Pericardium fibroblast (primary cell): ENCODE measurements around the gene TMEM204. TPM values are rescaled to one million over a fixed set of nuclear protein-coding genes. Genes with fewer than 3 reads are reported as not detected.

ENCODE experiments used
- total RNA-seq: library from RNA; depleted of rRNA; stranded (reverse); fragments of >200 nt; gene quantifications from 2 replicates; pipeline ENCODE4 v1.2.3, GENCODE V29; 2015

TMEM204 gene
- total RNA-seq: 18.1 and 32.6 TPM in 2 replicates

DNA sequence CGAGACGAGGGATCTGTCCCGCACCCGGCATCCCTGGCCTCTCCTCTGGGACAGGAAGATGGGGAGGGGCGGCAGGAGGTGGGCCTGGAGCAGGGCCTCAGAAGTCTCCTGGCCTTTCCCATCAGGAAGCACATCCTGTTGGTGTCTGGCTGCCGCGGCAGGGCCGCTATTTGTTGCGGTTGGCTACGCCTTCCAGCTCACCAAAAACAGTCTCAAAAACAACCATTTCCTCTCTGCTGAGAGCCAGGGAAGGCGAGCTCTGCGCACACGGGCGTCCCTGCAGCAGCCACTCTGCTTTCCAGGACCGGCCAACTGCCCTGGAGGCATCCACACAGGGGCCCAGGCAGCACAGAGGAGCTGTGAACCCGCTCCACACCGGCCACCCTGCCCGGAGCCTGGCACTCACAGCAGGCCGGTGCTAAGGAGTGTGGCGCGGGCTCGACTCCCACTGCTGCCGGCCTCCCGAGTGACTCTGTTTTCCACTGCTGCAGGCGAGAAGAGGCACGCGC is at the start of gene TMEM204:
Gene TMEM204 (plus strand): TSS at position 224 of the 509 bp plus-strand sequence. CDS start 610 bp downstream, outside the sequence.

DNA sequence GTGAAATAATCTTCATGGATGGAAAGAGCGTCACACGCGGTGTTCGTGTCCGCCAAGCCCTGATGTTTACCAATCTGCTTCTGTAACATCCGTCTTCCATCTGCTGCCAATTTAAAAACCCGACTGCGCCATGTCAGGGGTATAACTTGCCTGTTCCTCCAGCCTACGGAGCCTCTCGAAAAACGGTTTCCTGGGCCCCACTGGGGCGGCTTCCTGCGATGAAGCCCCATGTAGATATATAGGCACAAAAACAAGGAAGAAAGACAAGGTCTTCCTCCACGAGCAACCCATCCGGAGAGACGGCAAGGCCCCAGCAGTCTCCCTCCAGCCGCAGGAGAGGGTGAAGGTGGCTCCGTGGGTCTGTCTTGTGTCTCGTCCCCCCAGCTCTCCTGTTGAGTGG is 44.8 kb upstream of the TMEM204 start, which contains the start of gene PTX4:
Gene PTX4 (minus strand): TSS at position 326 of the 400 bp plus-strand sequence. CDS start 35 bp downstream, at position 291.

DNA sequence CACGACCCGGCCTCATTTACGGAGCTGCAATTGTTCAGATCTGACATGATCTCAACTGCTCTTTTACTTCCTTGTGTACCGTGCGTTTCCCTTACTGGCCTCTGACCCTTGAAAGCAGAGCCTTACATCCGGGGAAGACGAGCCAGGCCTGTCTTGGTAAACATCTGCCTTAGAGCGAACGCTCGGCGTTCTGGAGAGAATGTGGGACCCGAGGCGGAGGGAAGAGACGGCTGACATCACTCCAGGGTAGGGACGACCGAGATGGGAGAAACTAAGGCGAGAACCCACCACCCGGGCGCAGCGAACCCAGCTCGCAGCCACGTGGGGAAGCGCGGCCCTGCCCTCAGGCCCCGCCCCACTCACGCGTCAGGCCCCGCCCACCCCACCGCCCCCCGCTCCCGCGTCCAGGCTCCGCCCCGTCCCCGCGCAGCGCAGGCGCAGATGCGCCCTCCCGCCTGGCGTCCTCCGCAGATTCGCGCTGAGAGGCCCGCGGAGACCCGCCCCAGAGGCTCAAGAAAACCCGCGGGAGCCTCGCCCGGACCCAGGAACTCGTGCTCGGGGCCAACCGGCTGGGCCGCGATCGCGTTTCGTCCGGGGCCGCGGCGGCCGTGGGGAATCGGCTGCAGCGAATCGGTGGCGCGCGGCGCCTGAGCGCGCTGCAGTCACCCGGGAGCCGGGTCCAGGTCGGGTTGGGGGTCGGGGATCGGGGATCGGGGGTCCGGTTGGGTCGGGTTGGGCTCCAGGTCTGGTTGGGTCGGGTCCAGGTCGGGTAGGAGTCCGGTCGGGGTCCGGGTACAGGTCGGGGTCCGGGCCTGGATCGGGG is 40.3 kb upstream of the TMEM204 start, which contains the start of gene TELO2:
Gene TELO2 (plus strand): TSS at position 438 of the 823 bp plus-strand sequence. CDS start 922 bp downstream, outside the sequence.

Other genes starting within 250 kb of the TMEM204 start
- 34.5 and 67.3 TPM in 2 replicates for gene UBE2I, start 224.0 kb upstream of the TMEM204 start, total RNA-seq
- 0.09 and 0.12 TPM in 2 replicates for gene BAIAP3, start 200.0 kb upstream of the TMEM204 start, total RNA-seq
- gene TSR3, start 181.8 kb upstream of the TMEM204 start, total RNA-seq: 77.6 and 105 TPM in 2 replicates
- gene GNPTG, start 181.7 kb upstream of the TMEM204 start, total RNA-seq: 43.7 and 70.5 TPM in 2 replicates
- gene UNKL, start 119.0 kb upstream of the TMEM204 start, total RNA-seq: 8.8 and 14.0 TPM in 2 replicates
- gene UQCC4, start 112.9 kb upstream of the TMEM204 start, total RNA-seq: 12.9 and 22.3 TPM in 2 replicates
- not detected in 2 replicates for gene PERCC1, start 102.6 kb upstream of the TMEM204 start, total RNA-seq
- gene CCDC154, start 89.1 kb upstream of the TMEM204 start, total RNA-seq: 0.26 and 0.58 TPM in 2 replicates
- 64.2 and 80.8 TPM in 2 replicates for gene CLCN7, start 58.6 kb upstream of the TMEM204 start, total RNA-seq
- gene PTX4, start 44.7 kb upstream of the TMEM204 start, total RNA-seq: 1.9 TPM in 1 of 2 replicates, not detected in the other
- gene TELO2, start 40.3 kb upstream of the TMEM204 start, total RNA-seq: 14.7 and 19.1 TPM in 2 replicates
- 14.0 and 18.4 TPM in 2 replicates for gene IFT140, start 78.4 kb downstream of the TMEM204 start, total RNA-seq
- 7.0 and 7.2 TPM in 2 replicates for gene CRAMP1, start 78.7 kb downstream of the TMEM204 start, total RNA-seq
- gene JPT2, start 144.6 kb downstream of the TMEM204 start, total RNA-seq: 34.8 and 38.2 TPM in 2 replicates
- gene MAPK8IP3, start 172.5 kb downstream of the TMEM204 start, total RNA-seq: 21.0 and 35.7 TPM in 2 replicates
- 89.0 and 91.8 TPM in 2 replicates for gene NME3, start 237.9 kb downstream of the TMEM204 start, total RNA-seq
- 3.9 and 11.9 TPM in 2 replicates for gene EME2, start 239.1 kb downstream of the TMEM204 start, total RNA-seq
- gene MRPS34, start 239.5 kb downstream of the TMEM204 start, total RNA-seq: 85.5 and 88.4 TPM in 2 replicates
- gene SPSB3, start 248.9 kb downstream of the TMEM204 start, total RNA-seq: 35.9 and 42.5 TPM in 2 replicates
- gene NUBP2, start 249.3 kb downstream of the TMEM204 start, total RNA-seq: 87.6 and 105 TPM in 2 replicates